ENCODE data around the gene ZCCHC12.
"Not testable (repeated sequence)": the region's sequence is repeated elsewhere in the genome, so short reads cannot be mapped to it uniquely, and the experiment has no call there.

GRCh38 chrX:118817257-118817656 is 6.4 kb upstream of the ZCCHC12 start:
- TF ChIP-seq RB1 (IDR thresholded peaks at IDR 0.05; ENCODE audit: borderline replicate concordance); PBX3 (IDR thresholded peaks at IDR 0.05; ENCODE audit: insufficient replicate concordance, low read depth, low read length); USF1 (IDR thresholded peaks at IDR 0.05; ENCODE audit: borderline replicate concordance, extremely low read length, insufficient read depth, low read depth, low read length); TBL1XR1 (IDR thresholded peaks at IDR 0.05; ENCODE audit: low read depth, low read length); RAD21 (IDR thresholded peaks at IDR 0.05; ENCODE audit: insufficient read depth, low read depth, low read length); CTCF (IDR thresholded peaks at IDR 0.05 in 2 of 3, conservative IDR thresholded peaks at IDR 0.05 in 1 of 3; ENCODE audit: control insufficient read depth in 2 of 3, extremely low read depth in 1 of 3, insufficient read depth in 1 of 3, low read depth in 3 of 3, low read length in 3 of 3); MAX (IDR thresholded peaks at IDR 0.05; ENCODE audit: low read depth, low read length); GABPA (IDR thresholded peaks at IDR 0.05; ENCODE audit: low read depth); POLR2AphosphoS5 (IDR thresholded peaks at IDR 0.05; ENCODE audit: low read length); EP300 (IDR thresholded peaks at IDR 0.05; ENCODE audit: borderline replicate concordance in 1 of 2, control insufficient read depth in 1 of 2, low read depth in 2 of 2, low read length in 2 of 2): not testable (repeated sequence)
